Measurements from ENCODE around the gene ENOSF1.

DNA sequence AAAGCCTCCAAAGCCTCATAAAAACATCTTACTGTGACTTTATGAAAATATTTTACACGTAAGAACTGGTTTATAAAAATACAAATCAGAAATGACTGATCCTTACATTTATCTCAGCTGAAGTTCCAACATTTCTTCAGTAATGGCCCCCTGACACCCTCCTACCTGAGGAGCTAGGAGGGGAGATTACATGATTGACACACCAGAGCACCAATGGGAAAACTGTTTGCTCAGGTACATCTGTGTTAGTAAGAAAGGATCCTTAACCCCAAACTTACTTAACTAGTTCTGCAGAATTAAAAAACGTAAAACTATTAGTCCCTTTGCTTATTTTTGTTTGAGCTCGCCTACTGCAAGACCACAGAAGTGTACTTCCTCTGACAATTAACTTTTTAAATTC lies 27.0 kb downstream of the ENOSF1 start:
- TF ChIP-seq POLR2A (IDR thresholded peaks at IDR 0.05; ENCODE audit: low read length) (no peak), GATA1 (IDR thresholded peaks at IDR 0.05; ENCODE audit: low read depth, low read length) (no peak)
